Transverse colon (tissue), 4 donors: ENCODE results near the gene CAT. TPM values are rescaled to one million over a fixed set of nuclear protein-coding genes. Genes with fewer than 3 reads are reported as not detected.

ENCODE experiments used
- DNase-seq: peaks from one replicate; pipeline ENCODE4 v3.0.0-alpha.2; 2019
- H3K27ac ChIP-seq, 4 donors: fragments of 200-600 bp; sonication (generic); 2 replicates each; pipeline ENCODE4 v1.5.1; 2016 to 2018; ENCODE audit warnings: inconsistent platforms in 4 of 4
- H3K27me3 ChIP-seq: fragments of 200-600 bp; sonication (generic); 2 replicates; pipeline ENCODE4 v1.5.1; 2017; ENCODE audit warnings: inconsistent platforms
- H3K36me3 ChIP-seq, 4 donors: fragments of 200-600 bp; sonication (generic); 2 replicates each; pipeline ENCODE4 v1.5.1; 2017 to 2019; ENCODE audit warnings: inconsistent platforms in 4 of 4
- H3K4me1 ChIP-seq, 4 donors: fragments of 200-600 bp; sonication (generic); 2 replicates each; pipeline ENCODE4 v1.5.1; 2017 to 2020; ENCODE audit warnings: inconsistent platforms in 4 of 4
- H3K4me3 ChIP-seq, 4 donors: fragments of 200-600 bp; sonication (generic); 1 replicate in 1 of 4; 2 replicates in 3 of 4; pipeline versions ENCODE4 v1.5.1 to v1.6.1; 2017 to 2019; ENCODE audit warnings: inconsistent platforms in 4 of 4
- H3K9me3 ChIP-seq, 2 donors: fragments of 200-600 bp; sonication (generic); 2 replicates each; pipeline ENCODE4 v1.5.1; 2017 to 2019; ENCODE audit warnings: inconsistent platforms in 2 of 2
- EP300 ChIP-seq: sonication (generic); formaldehyde crosslinking; IDR thresholded peaks from one replicate; pipeline ENCODE4 v1.6.1; 2017; ENCODE audit warnings: antibody characterized with exemption, low read depth
- POLR2A ChIP-seq: fragments of 450-650 bp; IDR thresholded peaks from one replicate; pipeline ENCODE4 v1.6.1; 2016; ENCODE audit warnings: antibody characterized with exemption, mild to moderate bottlenecking, moderate library complexity
- POLR2AphosphoS5 ChIP-seq, 3 donors: sonication (generic); formaldehyde crosslinking; IDR thresholded peaks; one replicate each; pipeline ENCODE4 v1.6.1; 2016; ENCODE audit warnings: antibody characterized with exemption in 3 of 3
- WGBS, 2 donors: methylation state at CpG; one replicate each; pipeline ENCODE4 v1.1.5; 2018; ENCODE audit warnings: low coverage in 1 of 2; 5-methylcytosine and 5-hydroxymethylcytosine counted together
- in situ Hi-C, 4 donors: fragments of 200-750 bp; cut with MboI; loops; one replicate each; pipeline versions ENCODE4 v1.15.0 to v1.15.1; 2017; ENCODE audit warnings: low sequenced_read_pairs in 3 of 4, low pct_ligation_motif_present in 1 of 4, low pct_unique_long_range_greater_than_20kb in 1 of 4
- intact Hi-C: fragments of 100-400 bp; cut with DNase I; formaldehyde crosslinking; loops from one replicate; pipeline ENCODE4 v1.15.1; 2023; ENCODE audit warnings: low total_unique reads
- total RNA-seq, 4 donors: library from RNA; depleted of rRNA; stranded (reverse); fragments of >200 nt; gene quantifications; one replicate each; pipeline ENCODE4 v1.1.0, GENCODE V29; 2016
- TF ChIP-seq, protein P1 (sequence below), 5 experiments: fragments of 200-600 bp in 3 of 5; fragments of 450-650 bp in 2 of 5; sonication (generic) in 3 of 5; IDR thresholded peaks; 1 replicate in 2 of 5; 2 replicates in 3 of 5; pipeline ENCODE4 v1.5.1; 2016 to 2017; ENCODE audit warnings: antibody characterized with exemption in 5 of 5, inconsistent platforms in 3 of 5, mild to moderate bottlenecking in 2 of 5, moderate library complexity in 1 of 5

CAT gene
- total RNA-seq, 4 donors from 2014 or later: 81.2 to 168 (median 133) TPM

GRCh38 chr11:34459507-34460162 lies 20.9 kb downstream of the CAT start:
- Histone ChIP-seq H3K4me1 (no peaks in the 10 kb centered on the region), H3K36me3 (peaks cover 0 to 83% (median 36%) of the 10 kb centered on the region in 4 donors), H3K27me3 (no peaks in the 10 kb centered on the region), H3K27ac (no peak overlapping the region), H3K4me3 (no peak overlapping the region), H3K9me3 (no peaks in the 10 kb centered on the region)
- no peak for DNase-seq
- 97 to 100% methylated on average over 1 to 3 of the region's 3 CpGs for WGBS, 2 donors
- TF ChIP-seq EP300 (no peak), POLR2A (no peak), POLR2AphosphoS5 (IDR thresholded peaks at IDR 0.05) (no peak)
- TF ChIP-seq, protein P1, sequence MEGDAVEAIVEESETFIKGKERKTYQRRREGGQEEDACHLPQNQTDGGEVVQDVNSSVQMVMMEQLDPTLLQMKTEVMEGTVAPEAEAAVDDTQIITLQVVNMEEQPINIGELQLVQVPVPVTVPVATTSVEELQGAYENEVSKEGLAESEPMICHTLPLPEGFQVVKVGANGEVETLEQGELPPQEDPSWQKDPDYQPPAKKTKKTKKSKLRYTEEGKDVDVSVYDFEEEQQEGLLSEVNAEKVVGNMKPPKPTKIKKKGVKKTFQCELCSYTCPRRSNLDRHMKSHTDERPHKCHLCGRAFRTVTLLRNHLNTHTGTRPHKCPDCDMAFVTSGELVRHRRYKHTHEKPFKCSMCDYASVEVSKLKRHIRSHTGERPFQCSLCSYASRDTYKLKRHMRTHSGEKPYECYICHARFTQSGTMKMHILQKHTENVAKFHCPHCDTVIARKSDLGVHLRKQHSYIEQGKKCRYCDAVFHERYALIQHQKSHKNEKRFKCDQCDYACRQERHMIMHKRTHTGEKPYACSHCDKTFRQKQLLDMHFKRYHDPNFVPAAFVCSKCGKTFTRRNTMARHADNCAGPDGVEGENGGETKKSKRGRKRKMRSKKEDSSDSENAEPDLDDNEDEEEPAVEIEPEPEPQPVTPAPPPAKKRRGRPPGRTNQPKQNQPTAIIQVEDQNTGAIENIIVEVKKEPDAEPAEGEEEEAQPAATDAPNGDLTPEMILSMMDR (IDR thresholded peaks at IDR 0.05): no peak
- in situ Hi-C loops (no loop called here), intact Hi-C loops (loop anchor here (5.0 kb wide), 1 partner anchor 723 kb away; no protein-coding TSS in a partner anchor)

DNA sequence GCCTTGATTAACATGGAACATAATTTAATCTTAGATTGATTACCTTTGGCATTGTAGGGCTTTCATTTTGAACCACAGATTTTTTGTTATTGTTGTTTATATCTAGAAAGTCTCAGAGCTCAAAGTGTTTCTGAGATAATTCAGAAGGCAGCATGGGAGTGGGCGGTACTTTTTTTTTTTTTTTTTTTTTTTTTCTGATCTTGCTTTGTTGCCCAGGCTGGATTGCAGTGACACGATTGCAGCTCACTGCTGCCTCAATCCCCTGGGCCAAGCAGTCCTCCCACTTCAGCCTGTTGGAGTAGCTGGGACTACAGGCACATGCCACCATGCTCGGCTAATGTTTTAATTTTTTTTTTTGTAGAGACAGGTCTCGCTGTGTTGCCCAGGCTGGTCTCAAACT lies 21.5 kb downstream of the CAT start:
- Histone ChIP-seq H3K27ac (no peak overlapping the region), H3K9me3 (no peaks in the 10 kb centered on the region), H3K36me3 (peaks cover 0 to 83% (median 37%) of the 10 kb centered on the region in 4 donors), H3K4me1 (no peaks in the 10 kb centered on the region), H3K27me3 (no peaks in the 10 kb centered on the region), H3K4me3 (no peak overlapping the region)
- in situ Hi-C loops: no loop called here
- WGBS, 2 donors: 81 to 90% methylated on average over 3 to 4 of the region's 4 CpGs
- intact Hi-C loops: loop anchor here (5.0 kb wide), 1 partner anchor 722 kb away; no protein-coding TSS in a partner anchor
- TF ChIP-seq, protein P1 (IDR thresholded peaks at IDR 0.05): no peak
- TF ChIP-seq POLR2AphosphoS5 (IDR thresholded peaks at IDR 0.05) (no peak), POLR2A (no peak), EP300 (no peak)
- no peak for DNase-seq

DNA sequence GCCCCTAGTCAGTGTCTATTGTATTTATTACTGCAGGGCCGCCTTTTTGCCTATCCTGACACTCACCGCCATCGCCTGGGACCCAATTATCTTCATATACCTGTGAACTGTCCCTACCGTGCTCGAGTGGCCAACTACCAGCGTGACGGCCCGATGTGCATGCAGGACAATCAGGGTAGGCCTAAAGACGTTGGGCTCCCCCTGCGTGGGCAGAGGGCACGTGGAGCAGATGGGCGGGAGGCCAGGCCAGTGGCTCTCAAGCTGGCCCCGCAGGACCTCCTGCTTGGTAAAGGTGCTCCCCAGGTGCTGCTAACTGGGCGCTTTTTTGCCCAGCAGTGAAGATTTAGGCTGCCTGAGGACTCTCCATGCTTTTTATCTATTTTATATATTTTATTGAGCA lies 22.5 kb downstream of the CAT start:
- H3K27ac ChIP-seq: no peak overlapping the region
- no peaks in the 10 kb centered on the region for H3K27me3 ChIP-seq
- no peak overlapping the region for H3K4me3 ChIP-seq
- no peaks in the 10 kb centered on the region for H3K9me3 ChIP-seq
- DNase-seq: no peak
- intact Hi-C loops: loop anchor here (5.0 kb wide), 1 partner anchor 721 kb away; no protein-coding TSS in a partner anchor
- WGBS, 2 donors: 96% methylated on average over 14 of the region's 14 CpGs; no CpG with 5 or more reads in 1 of the 2 donors
- TF ChIP-seq, protein P1 (IDR thresholded peaks at IDR 0.05): no peak
- no peak for TF ChIP-seq EP300
- peaks cover 0 to 82% (median 37%) of the 10 kb centered on the region in 4 donors for H3K36me3 ChIP-seq
- in situ Hi-C loops: no loop called here
- H3K4me1 ChIP-seq: no peaks in the 10 kb centered on the region

DNA sequence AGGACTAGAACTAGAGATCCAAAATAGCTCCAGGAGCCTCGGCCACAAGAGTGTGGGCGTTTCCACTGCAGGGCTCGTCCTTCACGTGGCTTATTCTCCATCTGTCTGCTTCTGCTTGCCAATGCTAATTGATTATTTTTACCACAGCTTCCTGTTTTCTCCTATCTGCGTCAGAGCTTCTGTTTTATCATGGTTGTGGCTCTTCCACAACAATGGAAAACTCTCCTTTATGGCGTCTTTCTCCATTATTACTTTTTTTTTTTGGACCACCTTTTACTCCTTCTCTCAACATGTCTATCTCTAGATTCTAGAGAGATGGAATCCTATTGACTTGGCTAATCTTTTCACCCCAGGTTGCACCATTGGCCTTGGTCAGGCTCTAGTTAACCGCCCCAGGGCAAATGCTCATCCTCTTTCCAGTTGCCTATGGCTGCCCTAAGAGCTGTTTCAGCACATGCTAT lies 25.9 kb downstream of the CAT start:
- H3K9me3 ChIP-seq: peaks cover 0 to 4% of the 10 kb centered on the region in 2 donors
- H3K36me3 ChIP-seq: peaks cover 0 to 81% (median 32%) of the 10 kb centered on the region in 4 donors
- H3K27ac ChIP-seq: no peak overlapping the region
- intact Hi-C loops (loop anchor here (5.0 kb wide), 1 partner anchor 718 kb away; no protein-coding TSS in a partner anchor), in situ Hi-C loops (no loop called here)
- H3K4me1 ChIP-seq: no peaks in the 10 kb centered on the region
- TF ChIP-seq POLR2AphosphoS5 (IDR thresholded peaks at IDR 0.05) (no peak), EP300 (no peak), POLR2A (no peak)
- 68 to 79% methylated on average over 4 to 7 of the region's 7 CpGs for WGBS, 2 donors
- no peaks in the 10 kb centered on the region for H3K27me3 ChIP-seq
- no peak for DNase-seq
- H3K4me3 ChIP-seq: no peak overlapping the region
